ENCODE measurements around the gene HMGN2.

HMGN2 gene

GRCh38 chr1:26452459-26453183 is 19.6 kb upstream of the HMGN2 start:
- peaks cover 43% of the 10 kb centered on the region for H3K36me3 ChIP-seq (ENCODE audit: low read depth)
- H3K27ac ChIP-seq (ENCODE audit: poor library complexity, severe bottlenecking), result no peak overlapping the region
- no peaks in the 10 kb centered on the region for H3K27me3 ChIP-seq (ENCODE audit: insufficient read depth, poor library complexity, severe bottlenecking)
- no peaks in the 10 kb centered on the region for H3K9me3 ChIP-seq (ENCODE audit: severe bottlenecking)
- H3K4me1 ChIP-seq (ENCODE audit: insufficient read depth, poor library complexity, severe bottlenecking), result no peaks in the 10 kb centered on the region
- no peak for ATAC-seq (ENCODE audit: low read depth)
- no peak overlapping the region for H3K4me3 ChIP-seq (ENCODE audit: severe bottlenecking)
- no peak for TF ChIP-seq CTCF (IDR thresholded peaks at IDR 0.05; ENCODE audit: poor library complexity, severe bottlenecking)
- no peak for DNase-seq (ENCODE audit: low spot score)

DNA sequence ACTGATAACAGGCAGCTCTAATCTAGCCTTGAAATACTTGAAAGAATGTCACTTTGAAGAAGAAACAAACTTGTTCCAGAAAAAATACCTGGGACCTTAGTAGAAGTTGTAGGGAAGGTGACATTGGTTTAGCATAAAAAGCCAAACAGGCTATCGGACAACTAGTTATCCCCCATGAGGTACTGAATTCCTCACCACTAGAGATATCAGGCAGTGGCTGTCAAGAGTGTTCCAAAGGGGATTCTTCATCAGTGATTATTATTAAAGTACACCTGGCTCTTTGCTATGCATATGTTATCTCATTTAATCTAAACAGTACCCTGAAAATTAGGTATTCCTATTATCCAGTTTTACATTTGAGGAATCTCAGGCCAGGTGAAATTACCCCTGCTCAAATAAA is 13.1 kb upstream of the HMGN2 start:
- H3K27ac ChIP-seq (ENCODE audit: poor library complexity, severe bottlenecking), result no peak overlapping the region
- ATAC-seq (ENCODE audit: low read depth) (no peak), DNase-seq (ENCODE audit: low spot score) (no peak)
- H3K36me3 ChIP-seq (ENCODE audit: low read depth), result peaks cover 55% of the 10 kb centered on the region
- TF ChIP-seq CTCF (IDR thresholded peaks at IDR 0.05; ENCODE audit: poor library complexity, severe bottlenecking), result no peak
- no peaks in the 10 kb centered on the region for H3K9me3 ChIP-seq (ENCODE audit: severe bottlenecking)
- no peak overlapping the region for H3K4me3 ChIP-seq (ENCODE audit: severe bottlenecking)
- no peaks in the 10 kb centered on the region for H3K4me1 ChIP-seq (ENCODE audit: insufficient read depth, poor library complexity, severe bottlenecking)
- H3K27me3 ChIP-seq (ENCODE audit: insufficient read depth, poor library complexity, severe bottlenecking), result no peaks in the 10 kb centered on the region

DNA sequence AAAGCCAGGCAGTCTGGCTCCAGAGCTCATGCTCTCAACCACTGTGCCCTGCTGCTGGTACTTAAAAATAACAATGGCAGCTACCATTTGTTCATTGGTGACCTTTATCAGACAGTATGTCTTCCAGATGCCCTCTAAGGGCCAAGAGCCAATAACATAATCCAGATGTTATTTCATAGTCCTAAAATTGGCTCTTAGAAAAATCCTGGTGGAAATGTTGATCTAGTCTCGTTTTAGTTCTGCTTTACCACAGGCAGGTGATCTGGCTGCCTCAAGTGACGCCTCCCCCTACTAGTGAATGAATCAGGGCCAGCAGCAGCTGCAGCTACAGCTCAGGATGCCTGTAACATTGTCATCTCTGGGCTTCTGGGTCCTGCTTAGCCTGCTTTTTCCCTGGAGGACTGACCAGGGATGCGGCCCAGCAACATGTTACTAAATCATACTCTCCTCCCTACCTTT is 12.6 kb upstream of the HMGN2 start:
- H3K36me3 ChIP-seq (ENCODE audit: low read depth), result peaks cover 60% of the 10 kb centered on the region
- H3K27me3 ChIP-seq (ENCODE audit: insufficient read depth, poor library complexity, severe bottlenecking), result no peaks in the 10 kb centered on the region

GRCh38 chr1:26468911-26469310 is 3.3 kb upstream of the HMGN2 start:
- H3K9me3 ChIP-seq (ENCODE audit: severe bottlenecking), result no peaks in the 10 kb centered on the region
- DNase-seq (ENCODE audit: low spot score) (no peak), ATAC-seq (ENCODE audit: low read depth) (no peak)
- no peaks in the 10 kb centered on the region for H3K27me3 ChIP-seq (ENCODE audit: insufficient read depth, poor library complexity, severe bottlenecking)
- peak overlapping the region; percentile 91 for H3K27ac ChIP-seq (ENCODE audit: poor library complexity, severe bottlenecking)
- no peak overlapping the region for H3K4me3 ChIP-seq (ENCODE audit: severe bottlenecking)
- H3K4me1 ChIP-seq (ENCODE audit: insufficient read depth, poor library complexity, severe bottlenecking), result peaks cover 17% of the 10 kb centered on the region
- peaks cover 42% of the 10 kb centered on the region for H3K36me3 ChIP-seq (ENCODE audit: low read depth)
- no peak for TF ChIP-seq CTCF (IDR thresholded peaks at IDR 0.05; ENCODE audit: poor library complexity, severe bottlenecking)

More for the DNA sequence above, 12.6 kb upstream of the HMGN2 start:
- Histone ChIP-seq H3K27ac (ENCODE audit: poor library complexity, severe bottlenecking) (no peak overlapping the region), H3K4me3 (ENCODE audit: severe bottlenecking) (no peak overlapping the region), H3K4me1 (ENCODE audit: insufficient read depth, poor library complexity, severe bottlenecking) (no peaks in the 10 kb centered on the region), H3K9me3 (ENCODE audit: severe bottlenecking) (no peaks in the 10 kb centered on the region)
- DNase-seq (ENCODE audit: low spot score) (no peak), ATAC-seq (ENCODE audit: low read depth) (no peak)
- TF ChIP-seq CTCF (IDR thresholded peaks at IDR 0.05; ENCODE audit: poor library complexity, severe bottlenecking), result no peak

DNA sequence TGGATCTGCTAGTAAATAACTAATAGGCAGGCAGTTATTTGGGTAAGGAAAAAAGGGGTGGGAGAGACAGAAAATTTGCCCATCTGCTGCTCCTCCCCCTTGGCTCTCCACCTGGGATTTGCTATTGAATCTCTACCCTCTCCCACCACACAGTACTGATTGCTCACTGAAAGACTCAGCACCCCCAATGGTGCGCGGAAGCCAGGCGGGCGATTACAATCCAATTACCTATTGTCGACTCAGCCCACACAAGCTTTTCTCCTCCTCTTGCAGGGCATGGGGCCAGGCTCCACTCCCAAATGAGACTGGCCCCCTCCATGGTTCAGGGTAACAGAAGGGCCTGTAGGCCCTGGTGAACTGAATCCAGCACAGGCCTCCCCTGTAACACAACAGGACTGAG is 2.7 kb upstream of the HMGN2 start:
- peaks cover 43% of the 10 kb centered on the region for H3K36me3 ChIP-seq (ENCODE audit: low read depth)
- H3K27ac ChIP-seq (ENCODE audit: poor library complexity, severe bottlenecking), result peak overlapping the region; percentile 91

More for the DNA sequence above, 2.7 kb upstream of the HMGN2 start:
- no peak for TF ChIP-seq CTCF (IDR thresholded peaks at IDR 0.05; ENCODE audit: poor library complexity, severe bottlenecking)
- peaks cover 18% of the 10 kb centered on the region for H3K4me1 ChIP-seq (ENCODE audit: insufficient read depth, poor library complexity, severe bottlenecking)
- H3K9me3 ChIP-seq (ENCODE audit: severe bottlenecking), result no peaks in the 10 kb centered on the region
- no peaks in the 10 kb centered on the region for H3K27me3 ChIP-seq (ENCODE audit: insufficient read depth, poor library complexity, severe bottlenecking)
- no peak overlapping the region for H3K4me3 ChIP-seq (ENCODE audit: severe bottlenecking)
- no peak for ATAC-seq (ENCODE audit: low read depth)
- DNase-seq (ENCODE audit: low spot score), result no peak

Data from RWPE2 (cell line).